Stimulated activated CD4-positive, alpha-beta T cell treated with anti-CD3 and anti-CD28 coated beads, Interleukin-12 subunit alpha, Interleukin-12 subunit beta, amount 100 ng/mL, for 48 hours (primary cell): ENCODE results near the gene DMTF1.
"Not testable (repeated sequence)": the region's sequence is repeated elsewhere in the genome, so short reads cannot be mapped to it uniquely, and the experiment has no call there.

Experiments used
- DNase-seq, 3 donors: peaks; one replicate each; pipeline ENCODE4 v3.0.0-alpha.2; 2020; ENCODE audit warnings: low read depth in 2 of 3, low spot score in 1 of 3

DMTF1 gene

DNA sequence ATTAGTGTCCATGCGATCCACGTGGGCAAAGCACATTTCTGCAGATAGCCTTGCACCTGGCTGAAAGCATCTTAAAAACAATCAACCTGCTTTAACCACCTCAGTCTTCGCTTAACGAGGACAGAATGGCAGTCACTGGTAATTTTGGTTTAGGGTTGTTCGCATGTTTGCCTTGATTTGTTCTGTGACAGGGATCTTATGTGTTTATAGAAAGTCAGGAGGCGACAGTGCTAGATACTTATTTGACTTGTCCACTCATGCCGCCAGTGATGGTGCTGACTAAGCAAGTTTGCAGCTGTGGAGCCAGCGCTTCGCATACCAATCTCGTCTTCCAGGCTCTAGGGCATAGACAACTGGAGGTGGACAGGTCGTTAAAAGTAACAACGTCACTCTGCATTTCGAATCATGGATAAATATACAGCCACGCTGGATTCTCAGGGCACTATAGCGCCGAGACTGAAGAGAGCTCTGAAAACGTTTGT, 68.5 kb downstream of the DMTF1 start:
- DNase-seq = no peak

DNA sequence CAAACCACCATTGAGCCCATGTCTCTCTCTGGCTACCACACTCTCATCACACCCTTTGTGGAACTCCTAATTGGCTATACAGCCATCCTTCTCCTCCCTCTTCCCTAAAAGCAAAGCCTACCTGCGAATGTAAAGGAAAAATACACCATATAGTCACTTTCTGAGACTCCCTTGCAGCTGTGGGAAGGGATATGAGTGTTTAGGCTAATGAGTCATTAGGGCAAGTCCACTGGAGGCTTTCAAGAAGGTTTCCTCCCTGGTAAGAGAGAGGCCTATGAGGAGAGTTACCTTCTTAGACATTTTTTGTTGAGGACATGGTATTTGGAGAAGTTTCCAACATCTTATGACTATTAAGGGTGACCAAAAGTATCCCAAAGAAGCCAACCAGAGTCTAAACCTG, 71.4 kb downstream of the DMTF1 start:
- no peak for DNase-seq

DNA sequence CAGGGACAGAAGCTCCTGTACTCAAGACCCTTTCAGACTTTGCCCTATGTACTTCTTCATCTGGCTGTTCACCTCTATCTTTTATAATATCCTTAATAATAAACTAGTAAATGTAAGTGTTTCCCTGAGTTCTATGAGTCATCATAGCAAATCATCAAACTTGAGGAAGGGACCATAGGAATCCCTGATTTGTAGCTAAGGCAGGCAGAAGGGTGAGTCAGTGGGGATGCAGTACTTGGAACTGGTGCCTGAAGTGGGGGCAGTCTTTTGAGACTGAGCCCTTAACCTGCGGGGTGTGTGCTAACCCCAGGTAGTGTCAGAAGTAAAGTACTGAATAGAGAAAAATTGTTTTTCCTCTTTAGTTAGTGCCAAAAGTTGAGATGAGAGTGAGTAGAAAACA, 73.4 kb downstream of the DMTF1 start:
- no peak for DNase-seq

DNA sequence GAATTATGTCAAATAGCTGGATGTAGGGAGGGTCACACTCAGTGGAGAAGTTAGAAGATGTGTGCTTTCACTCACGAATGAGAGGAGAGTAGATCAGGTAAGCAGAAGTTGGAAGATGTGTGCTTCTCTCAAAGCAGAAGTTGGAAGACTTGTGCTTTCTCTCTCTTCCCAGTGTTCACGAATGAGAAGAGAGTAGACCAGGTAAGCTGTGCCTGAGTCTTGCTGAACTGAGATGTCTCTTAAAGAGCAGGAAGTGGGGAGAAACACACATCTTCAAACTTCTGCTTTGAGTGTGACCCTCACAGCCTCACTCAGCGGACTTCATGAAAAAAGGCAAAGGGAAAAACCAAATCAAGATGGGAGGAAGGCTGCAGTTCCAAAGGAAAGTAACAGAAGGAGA, 74.2 kb downstream of the DMTF1 start:
- no peak for DNase-seq

DNA sequence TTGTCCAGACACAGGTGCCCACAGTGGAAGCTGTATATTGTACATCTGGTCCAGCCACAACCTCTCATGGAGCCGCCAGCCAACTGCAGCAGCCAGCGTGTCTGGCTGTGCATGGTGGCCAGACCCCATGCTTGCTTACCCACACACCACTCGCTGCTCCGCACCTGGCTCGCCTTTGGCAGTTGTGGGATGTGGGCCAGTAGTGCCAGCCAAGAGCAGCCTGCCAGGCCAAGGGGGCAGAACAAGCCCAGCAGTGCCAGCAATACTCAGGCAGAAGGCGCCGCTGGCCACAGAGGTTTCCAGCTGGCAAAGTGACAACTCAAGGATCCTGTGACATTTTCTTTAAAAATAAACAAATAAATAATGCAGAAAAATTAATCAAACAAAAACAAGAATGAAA, 79.0 kb downstream of the DMTF1 start:
- DNase-seq = no peak

DNA sequence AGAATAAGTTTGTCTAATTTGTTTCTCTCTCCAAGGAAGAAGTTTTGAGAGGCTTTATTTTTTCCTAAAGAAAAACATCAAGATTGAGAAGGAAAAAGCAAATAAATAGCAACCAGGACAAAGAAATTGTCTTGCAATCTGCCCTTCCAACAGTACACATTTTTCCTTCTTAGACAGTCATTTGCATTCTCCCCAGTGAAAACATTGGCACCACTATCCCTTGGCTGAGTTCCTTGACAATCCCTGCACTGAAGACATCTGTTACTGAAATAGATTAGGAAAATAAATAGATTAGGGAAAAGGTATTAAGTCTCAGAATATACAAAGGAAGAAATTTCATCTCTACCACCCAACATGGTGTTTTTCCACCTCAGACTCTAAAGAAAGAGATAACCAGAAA, 79.5 kb downstream of the DMTF1 start:
- DNase-seq = no peak

DNA sequence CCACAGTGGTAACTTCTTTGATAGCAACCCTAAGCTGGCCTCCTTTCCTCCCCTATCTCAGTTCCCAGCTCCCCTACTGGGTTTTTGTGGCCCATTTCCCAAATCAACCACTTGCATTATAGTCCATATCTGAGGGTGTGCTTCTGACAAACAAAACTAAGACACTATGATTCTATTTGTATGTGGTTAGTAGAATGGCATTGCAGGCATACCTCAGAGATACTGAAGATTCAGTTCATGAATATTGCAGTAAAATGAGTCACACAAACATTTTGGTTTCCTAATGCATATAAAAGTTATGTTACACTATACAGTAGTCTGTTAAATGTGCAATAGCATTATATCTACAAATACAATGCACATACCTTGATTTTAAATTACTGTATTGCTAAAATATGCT, 82.7 kb downstream of the DMTF1 start:
- DNase-seq = no peak

DNA sequence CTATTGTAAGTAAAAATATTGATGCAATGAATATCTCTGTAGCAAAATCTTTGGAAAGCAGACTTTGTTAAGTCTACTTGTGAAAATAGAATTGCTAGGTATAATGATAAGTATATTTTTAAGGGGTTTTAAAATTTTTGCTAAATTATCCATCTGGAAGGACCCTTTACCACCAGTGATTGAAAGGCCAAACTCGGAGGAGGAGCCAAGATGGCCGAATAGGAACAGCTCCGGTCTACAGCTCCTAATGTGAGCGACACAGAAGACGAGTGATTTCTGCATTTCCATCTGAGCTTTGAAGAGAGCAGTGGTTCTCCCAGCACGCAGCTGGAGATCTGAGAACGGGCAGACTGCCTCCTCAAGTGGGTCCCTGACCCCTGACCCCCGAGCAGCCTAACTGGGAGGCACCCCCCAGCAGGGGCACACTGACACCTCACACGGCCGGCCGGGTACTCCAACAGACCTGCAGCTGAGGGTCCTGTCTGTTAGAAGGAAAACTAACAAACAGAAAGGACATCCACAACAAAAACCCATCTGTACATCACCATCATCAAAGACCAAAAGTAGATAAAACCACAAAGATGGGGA, 86.3 kb downstream of the DMTF1 start:
- not testable (repeated sequence) for DNase-seq

DNA sequence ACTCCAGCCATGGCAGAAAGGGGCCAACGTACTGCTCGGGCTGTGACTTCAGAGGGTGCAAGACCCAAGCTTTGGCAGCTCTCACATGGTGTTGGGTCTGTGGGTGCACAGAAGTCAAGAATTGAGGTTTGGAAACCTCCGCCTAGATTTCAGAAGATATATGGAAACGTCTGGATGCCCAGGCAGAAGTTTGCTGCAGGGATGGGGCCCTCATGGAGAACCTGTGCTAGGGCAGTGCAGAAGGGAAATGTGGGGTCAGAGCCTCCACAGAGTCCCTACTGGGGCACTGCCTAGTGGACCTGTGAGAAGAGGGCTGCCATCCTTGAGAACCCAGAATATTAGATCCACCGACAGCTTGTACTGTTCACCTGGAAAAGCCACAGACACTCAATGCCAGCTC, 93.4 kb downstream of the DMTF1 start:
- DNase-seq = not testable (repeated sequence)
